Fibroblast of lung (primary cell): ENCODE results near the gene GPR142. TPM values are rescaled to one million over a fixed set of nuclear protein-coding genes. Genes with fewer than 3 reads are reported as not detected.

Experiments used
- DNase-seq, 2 donors: peaks; one replicate each; pipeline versions ENCODE4 v3.0.0 to v3.0.0-alpha.2; 2010; ENCODE audit warnings: low read depth in 2 of 2
- H2AFZ ChIP-seq: 2 replicates; pipeline ENCODE4 v1.5.1; 2012; ENCODE audit warnings: low read length, control low read depth, inconsistent platforms
- H3K27ac ChIP-seq: 2 replicates; pipeline ENCODE4 v1.5.1; 2011; ENCODE audit warnings: low read length, control low read depth; ENCODE audit not compliant: insufficient read depth
- H3K27me3 ChIP-seq: 2 replicates; pipeline ENCODE4 v1.5.1; 2011; ENCODE audit warnings: mild to moderate bottlenecking, low read length; ENCODE audit not compliant: control insufficient read depth, insufficient read depth
- H3K36me3 ChIP-seq: 2 replicates; pipeline ENCODE4 v1.5.1; 2011; ENCODE audit warnings: low read length; ENCODE audit not compliant: control insufficient read depth, insufficient read depth
- H3K4me1 ChIP-seq: 2 replicates; pipeline ENCODE4 v1.5.1; 2011; ENCODE audit warnings: low read length; ENCODE audit not compliant: control insufficient read depth, insufficient read depth; ENCODE audit errors: extremely low read depth
- H3K4me2 ChIP-seq: 2 replicates; pipeline ENCODE4 v1.5.1; 2011; ENCODE audit warnings: low read length, control low read depth; ENCODE audit not compliant: insufficient read depth; ENCODE audit errors: extremely low read depth
- H3K4me3 ChIP-seq, 4 experiments: fragments of 200-600 bp in 1 of 4; sonication (generic) in 1 of 4; replicated peaks in 1 of 4; 2 replicates each; pipeline ENCODE4 v1.5.1; 2011 to 2016; ENCODE audit warnings: low read length in 4 of 4, low read depth in 3 of 4, mild to moderate bottlenecking in 3 of 4, control low read depth in 2 of 4, inconsistent platforms in 1 of 4, mixed read lengths in 1 of 4; ENCODE audit not compliant: insufficient read depth in 1 of 4; ENCODE audit errors: control extremely low read depth in 1 of 4
- H3K79me2 ChIP-seq: 2 replicates; pipeline ENCODE4 v1.5.1; 2012; ENCODE audit warnings: mild to moderate bottlenecking, low read length, inconsistent platforms; ENCODE audit not compliant: control insufficient read depth, insufficient read depth
- H3K9ac ChIP-seq: 2 replicates; pipeline ENCODE4 v1.5.1; 2011; ENCODE audit warnings: mild to moderate bottlenecking, low read length, control low read depth; ENCODE audit not compliant: insufficient read depth
- H3K9me3 ChIP-seq: 2 replicates; pipeline ENCODE4 v1.5.1; 2012; ENCODE audit warnings: low read depth, low read length; ENCODE audit not compliant: control insufficient read depth, insufficient read depth
- H4K20me1 ChIP-seq: 2 replicates; pipeline ENCODE4 v1.5.1; 2011; ENCODE audit warnings: low read length; ENCODE audit not compliant: control insufficient read depth, insufficient read depth; ENCODE audit errors: extremely low read depth
- EZH2 ChIP-seq: IDR thresholded peaks from 2 replicates; pipeline ENCODE4 v1.5.1; 2012; ENCODE audit warnings: low read length, control low read depth, mild to moderate bottlenecking; ENCODE audit errors: missing control alignments
- polyA plus RNA-seq, 2 donors: library from polyadenylated mRNA; depleted of rRNA in 1 of 2; stranded (reverse) in 1 of 2; unstranded in 1 of 2; fragments of >200 nt; gene quantifications; 2 replicates each; pipeline ENCODE4 v1.2.1, GENCODE V29; 2011 to 2012; ENCODE audit warnings: missing spikeins in 1 of 2
- total RNA-seq: library from RNA; depleted of rRNA; stranded (reverse); fragments of >200 nt; gene quantifications from 2 replicates; pipeline ENCODE4 v1.2.1, GENCODE V29; 2014
- TF ChIP-seq, protein P1 (sequence below), 2 donors: IDR thresholded peaks in 1 of 2; conservative IDR thresholded peaks in 1 of 2; 1 replicate in 1 of 2; 2 replicates in 1 of 2; pipeline ENCODE4 v1.5.1; 2011 to 2012; ENCODE audit warnings: low read length in 2 of 2, control low read depth in 1 of 2, inconsistent platforms in 1 of 2, low read depth in 1 of 2, mild to moderate bottlenecking in 1 of 2

GPR142 gene
- total and polyA plus RNA-seq, 2 donors (not counting 1 experiment from before 2014, with no cell fraction given), result not detected

DNA sequence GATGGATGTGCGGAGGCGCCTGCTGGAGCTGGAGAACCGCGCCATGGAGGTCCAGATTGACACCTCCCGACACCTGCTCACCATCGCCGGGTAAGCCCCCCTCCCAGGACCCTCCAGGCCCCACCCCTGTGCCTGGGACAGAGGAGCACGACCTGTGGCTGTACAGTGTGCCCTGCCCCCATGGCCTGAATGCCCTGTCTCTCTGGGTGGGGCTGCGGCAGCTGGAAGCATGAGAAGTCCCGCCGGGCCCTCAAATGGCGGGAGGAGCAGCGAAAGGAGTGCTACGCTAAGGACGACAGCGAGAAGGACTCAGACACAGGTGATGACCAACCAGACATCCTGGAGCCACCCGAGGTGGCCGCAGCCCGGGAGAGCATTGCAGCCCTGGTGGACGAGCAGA lies 16.8 kb upstream of the GPR142 start:
- no peak overlapping the region for H3K4me2 ChIP-seq
- no peaks in the 10 kb centered on the region for H3K36me3 ChIP-seq
- no peak overlapping the region for H3K9ac ChIP-seq
- TF ChIP-seq, protein P1, sequence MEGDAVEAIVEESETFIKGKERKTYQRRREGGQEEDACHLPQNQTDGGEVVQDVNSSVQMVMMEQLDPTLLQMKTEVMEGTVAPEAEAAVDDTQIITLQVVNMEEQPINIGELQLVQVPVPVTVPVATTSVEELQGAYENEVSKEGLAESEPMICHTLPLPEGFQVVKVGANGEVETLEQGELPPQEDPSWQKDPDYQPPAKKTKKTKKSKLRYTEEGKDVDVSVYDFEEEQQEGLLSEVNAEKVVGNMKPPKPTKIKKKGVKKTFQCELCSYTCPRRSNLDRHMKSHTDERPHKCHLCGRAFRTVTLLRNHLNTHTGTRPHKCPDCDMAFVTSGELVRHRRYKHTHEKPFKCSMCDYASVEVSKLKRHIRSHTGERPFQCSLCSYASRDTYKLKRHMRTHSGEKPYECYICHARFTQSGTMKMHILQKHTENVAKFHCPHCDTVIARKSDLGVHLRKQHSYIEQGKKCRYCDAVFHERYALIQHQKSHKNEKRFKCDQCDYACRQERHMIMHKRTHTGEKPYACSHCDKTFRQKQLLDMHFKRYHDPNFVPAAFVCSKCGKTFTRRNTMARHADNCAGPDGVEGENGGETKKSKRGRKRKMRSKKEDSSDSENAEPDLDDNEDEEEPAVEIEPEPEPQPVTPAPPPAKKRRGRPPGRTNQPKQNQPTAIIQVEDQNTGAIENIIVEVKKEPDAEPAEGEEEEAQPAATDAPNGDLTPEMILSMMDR (conservative IDR thresholded peaks at IDR 0.05 in 1 of 2, IDR thresholded peaks at IDR 0.05 in 1 of 2; ENCODE audit: low read depth in 1 of 2, low read length in 2 of 2), result no peak
- no peak for TF ChIP-seq EZH2
- H3K4me1 ChIP-seq, result no peaks in the 10 kb centered on the region
- no peak for DNase-seq
- no peak overlapping the region for H2AFZ ChIP-seq
- no peaks in the 10 kb centered on the region for H3K27me3 ChIP-seq
- no peak overlapping the region for H3K27ac ChIP-seq
- H4K20me1 ChIP-seq, result no peaks in the 10 kb centered on the region
- H3K4me3 ChIP-seq, result no peak overlapping the region
- H3K9me3 ChIP-seq, result no peaks in the 10 kb centered on the region
- no peaks in the 10 kb centered on the region for H3K79me2 ChIP-seq

DNA sequence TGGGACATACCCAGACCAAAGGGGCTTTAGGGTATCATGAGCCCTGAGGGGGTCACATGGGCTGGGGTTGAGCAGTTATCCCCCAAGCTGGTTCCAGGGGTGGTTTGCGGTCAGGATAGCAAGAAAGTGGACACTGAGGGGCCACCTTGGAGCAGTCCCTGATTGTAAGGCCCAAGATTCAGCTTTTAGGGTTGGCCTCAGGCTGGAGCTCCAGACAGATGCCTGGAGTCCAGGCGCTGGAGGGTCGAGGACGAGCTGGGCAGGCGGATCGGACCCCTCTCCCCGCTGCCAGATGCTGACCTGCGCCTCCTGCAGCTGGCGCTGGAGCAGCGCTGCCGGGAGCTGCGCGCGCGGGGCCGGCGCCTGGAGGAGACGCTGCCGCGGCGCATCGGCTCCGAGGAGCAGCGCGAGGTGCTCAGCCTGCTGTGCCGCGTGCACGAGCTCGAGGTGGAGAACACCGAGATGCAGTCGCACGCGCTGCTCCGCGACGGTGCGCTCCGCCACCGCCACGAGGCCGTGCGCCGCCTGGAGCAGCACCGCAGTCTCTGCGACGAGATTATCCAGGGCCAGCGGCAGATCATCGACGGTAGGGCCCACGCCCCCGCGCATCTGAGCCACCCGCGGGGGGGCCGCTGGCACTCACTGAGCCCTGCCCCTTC lies 15.6 kb upstream of the GPR142 start:
- Histone ChIP-seq H3K4me2 (no peak overlapping the region), H3K4me3 (no peak overlapping the region), H3K9me3 (no peaks in the 10 kb centered on the region), H4K20me1 (no peaks in the 10 kb centered on the region), H3K27ac (no peak overlapping the region), H3K27me3 (no peaks in the 10 kb centered on the region), H3K36me3 (no peaks in the 10 kb centered on the region), H2AFZ (no peak overlapping the region), H3K79me2 (no peaks in the 10 kb centered on the region), H3K4me1 (no peaks in the 10 kb centered on the region), H3K9ac (no peak overlapping the region)
- DNase-seq, result no peak
- no peak for TF ChIP-seq EZH2
- TF ChIP-seq, protein P1 (conservative IDR thresholded peaks at IDR 0.05 in 1 of 2, IDR thresholded peaks at IDR 0.05 in 1 of 2; ENCODE audit: low read depth in 1 of 2, low read length in 2 of 2), result no peak

DNA sequence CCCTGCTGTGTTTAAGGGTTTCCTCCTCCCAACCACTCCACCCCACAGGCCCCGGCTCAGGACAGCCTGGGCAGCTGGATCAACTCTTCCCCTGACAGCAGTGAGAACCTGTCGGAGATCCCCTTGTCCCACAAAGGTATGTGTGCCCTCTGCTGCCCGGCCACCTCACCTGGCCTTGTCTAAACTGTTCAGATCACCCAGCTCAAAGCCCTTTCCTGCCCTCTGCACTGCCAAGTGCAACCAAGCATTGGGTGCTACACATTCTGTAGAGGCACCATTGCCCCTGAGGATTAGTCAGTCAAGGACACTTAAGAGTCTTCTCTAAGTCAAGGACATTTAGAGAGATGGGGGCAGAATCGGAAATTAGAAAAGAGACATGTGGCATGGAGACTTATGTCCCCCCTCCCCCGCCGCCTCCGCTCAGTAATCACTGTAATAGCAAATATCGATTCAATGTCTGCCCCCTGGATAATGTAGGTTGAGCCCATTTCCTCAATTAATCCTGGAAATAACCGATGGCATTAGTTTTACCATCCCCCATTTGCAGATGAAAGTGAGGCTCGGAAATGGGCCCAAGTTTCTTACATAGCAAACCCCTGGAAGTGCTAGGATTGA lies 13.8 kb upstream of the GPR142 start:
- H3K4me1 ChIP-seq, result no peaks in the 10 kb centered on the region
- H3K79me2 ChIP-seq, result no peaks in the 10 kb centered on the region
- H3K4me3 ChIP-seq, result no peak overlapping the region
- no peaks in the 10 kb centered on the region for H3K27me3 ChIP-seq
- H3K4me2 ChIP-seq, result no peak overlapping the region
- no peak for DNase-seq
- H3K36me3 ChIP-seq, result no peaks in the 10 kb centered on the region
- H2AFZ ChIP-seq, result no peak overlapping the region
- TF ChIP-seq, protein P1 (conservative IDR thresholded peaks at IDR 0.05 in 1 of 2, IDR thresholded peaks at IDR 0.05 in 1 of 2; ENCODE audit: low read depth in 1 of 2, low read length in 2 of 2), result no peak
- no peak for TF ChIP-seq EZH2
- no peaks in the 10 kb centered on the region for H4K20me1 ChIP-seq
- H3K9ac ChIP-seq, result no peak overlapping the region
- no peak overlapping the region for H3K27ac ChIP-seq
- no peaks in the 10 kb centered on the region for H3K9me3 ChIP-seq
